ENCODE results near the gene AGGF1. TPM values are rescaled to one million over a fixed set of nuclear protein-coding genes. Genes with fewer than 3 reads are reported as not detected.

The AGGF1 gene
- polyA plus RNA-seq, 1 donor (not counting 4 experiments of a cell fraction or from before 2014, with no cell fraction given) = 20.1 TPM

GRCh38 chr5:77032635-77033034 lies 2.4 kb downstream of the AGGF1 start:
- Histone ChIP-seq H2AFZ (ENCODE audit: control insufficient read depth, low read length) (no peak overlapping the region), H3K4me2 (ENCODE audit: control insufficient read depth, extremely low read depth, insufficient read depth, low read depth, low read length) (no peak overlapping the region), H3K36me3 (ENCODE audit: control insufficient read depth in 2 of 2, extremely low read depth in 1 of 2, insufficient read depth in 2 of 2, low read length in 2 of 2) (peaks cover 2 to 10% of the 10 kb centered on the region in 2 experiments), H3K9ac (ENCODE audit: control insufficient read depth, extremely low read depth, insufficient read depth, low read length) (no peak overlapping the region), H3K79me2 (ENCODE audit: control insufficient read depth, insufficient read depth, low read length) (peaks cover 24% of the 10 kb centered on the region), H3K9me3 (ENCODE audit: control insufficient read depth, low read depth, low read length) (no peaks in the 10 kb centered on the region), H3K27ac (ENCODE audit: control insufficient read depth, insufficient read depth, low read length) (no peak overlapping the region), H3K9me1 (ENCODE audit: control insufficient read depth, extremely low read depth, insufficient read depth, low read length) (no peaks in the 10 kb centered on the region), H3K4me1 (ENCODE audit: control insufficient read depth, extremely low read depth, insufficient read depth, low read length) (peaks cover 6% of the 10 kb centered on the region), H3K27me3 (ENCODE audit: control insufficient read depth, extremely low read depth, insufficient read depth, low read length) (no peaks in the 10 kb centered on the region), H3K4me3 (ENCODE audit: control insufficient read depth in 2 of 3, extremely low read depth in 1 of 3, insufficient read depth in 2 of 3, low read depth in 1 of 3, low read length in 3 of 3) (no peak overlapping the region), H4K20me1 (ENCODE audit: control insufficient read depth, extremely low read depth, insufficient read depth, low read length) (no peaks in the 10 kb centered on the region)
- dilution Hi-C loops (cut with MboI; ENCODE audit: extremely low pct_ligation_motif_present, low sequenced_read_pairs) = no loop called here
- FAIRE-seq (no peak), DNase-seq (ENCODE audit: low read depth, low spot score) (no peak)
- no peak for TF ChIP-seq CTCF (optimal IDR thresholded peaks at IDR 0.05 in 1 of 3, IDR thresholded peaks at IDR 0.05 in 1 of 3, conservative IDR thresholded peaks at IDR 0.05 in 1 of 3; ENCODE audit: extremely low read depth in 1 of 3, insufficient read depth in 2 of 3, low read length in 3 of 3)
- no peak for TF ChIP-seq EZH2 (IDR thresholded peaks at IDR 0.05; ENCODE audit: low read length)

GRCh38 chr5:77033338-77033737 lies 3.1 kb downstream of the AGGF1 start:
- Histone ChIP-seq H4K20me1 (ENCODE audit: control insufficient read depth, extremely low read depth, insufficient read depth, low read length) (no peaks in the 10 kb centered on the region), H2AFZ (ENCODE audit: control insufficient read depth, low read length) (no peak overlapping the region), H3K9me1 (ENCODE audit: control insufficient read depth, extremely low read depth, insufficient read depth, low read length) (no peaks in the 10 kb centered on the region), H3K27ac (ENCODE audit: control insufficient read depth, insufficient read depth, low read length) (no peak overlapping the region), H3K9ac (ENCODE audit: control insufficient read depth, extremely low read depth, insufficient read depth, low read length) (no peak overlapping the region), H3K79me2 (ENCODE audit: control insufficient read depth, insufficient read depth, low read length) (peaks cover 24% of the 10 kb centered on the region), H3K4me1 (ENCODE audit: control insufficient read depth, extremely low read depth, insufficient read depth, low read length) (peaks cover 6% of the 10 kb centered on the region), H3K36me3 (ENCODE audit: control insufficient read depth in 2 of 2, extremely low read depth in 1 of 2, insufficient read depth in 2 of 2, low read length in 2 of 2) (peaks cover 2 to 13% of the 10 kb centered on the region in 2 experiments), H3K4me3 (ENCODE audit: control insufficient read depth in 2 of 3, extremely low read depth in 1 of 3, insufficient read depth in 2 of 3, low read depth in 1 of 3, low read length in 3 of 3) (no peak overlapping the region), H3K9me3 (ENCODE audit: control insufficient read depth, low read depth, low read length) (no peaks in the 10 kb centered on the region), H3K4me2 (ENCODE audit: control insufficient read depth, extremely low read depth, insufficient read depth, low read depth, low read length) (no peak overlapping the region), H3K27me3 (ENCODE audit: control insufficient read depth, extremely low read depth, insufficient read depth, low read length) (no peaks in the 10 kb centered on the region)
- no peak for DNase-seq (ENCODE audit: low read depth, low spot score)
- FAIRE-seq = no peak
- no peak for TF ChIP-seq CTCF (optimal IDR thresholded peaks at IDR 0.05 in 1 of 3, IDR thresholded peaks at IDR 0.05 in 1 of 3, conservative IDR thresholded peaks at IDR 0.05 in 1 of 3; ENCODE audit: extremely low read depth in 1 of 3, insufficient read depth in 2 of 3, low read length in 3 of 3)
- TF ChIP-seq EZH2 (IDR thresholded peaks at IDR 0.05; ENCODE audit: low read length) = no peak
- dilution Hi-C loops (cut with MboI; ENCODE audit: extremely low pct_ligation_motif_present, low sequenced_read_pairs) = no loop called here
